ENCODE measurements around the gene CCNF.
"Not testable (repeated sequence)": the region's sequence is repeated elsewhere in the genome, so short reads cannot be mapped to it uniquely, and the experiment has no call there.

The CCNF gene

GRCh38 chr16:2436110-2436509 lies 6.9 kb downstream of the CCNF start:
- no peak for DNase-seq (ENCODE audit: low read depth)
- H3K4me3 ChIP-seq (ENCODE audit: control insufficient read depth, low read depth, low read length) = no peak overlapping the region
- no peak for TF ChIP-seq CTCF (conservative IDR thresholded peaks at IDR 0.05; ENCODE audit: control insufficient read depth, insufficient read depth, low read depth, low read length)

- no peak for TF ChIP-seq CTCF (conservative IDR thresholded peaks at IDR 0.05; ENCODE audit: control insufficient read depth, insufficient read depth, low read depth, low read length)
- no peak overlapping the region for H3K4me3 ChIP-seq (ENCODE audit: control insufficient read depth, low read depth, low read length)
- DNase-seq (ENCODE audit: low read depth) = no peak
Observed at GRCh38 chr16:2437032-2437790, 8.0 kb downstream of the CCNF start.

- no peak for TF ChIP-seq CTCF (conservative IDR thresholded peaks at IDR 0.05; ENCODE audit: control insufficient read depth, insufficient read depth, low read depth, low read length)
- no peak overlapping the region for H3K4me3 ChIP-seq (ENCODE audit: control insufficient read depth, low read depth, low read length)
- no peak for DNase-seq (ENCODE audit: low read depth)
Observed at GRCh38 chr16:2438121-2438520, 8.9 kb downstream of the CCNF start.

- no peak for TF ChIP-seq CTCF (conservative IDR thresholded peaks at IDR 0.05; ENCODE audit: control insufficient read depth, insufficient read depth, low read depth, low read length)
- H3K4me3 ChIP-seq (ENCODE audit: control insufficient read depth, low read depth, low read length) = no peak overlapping the region
- DNase-seq (ENCODE audit: low read depth) = no peak
Observed at GRCh38 chr16:2439598-2439997, 10.4 kb downstream of the CCNF start.

- not testable (repeated sequence) for H3K4me3 ChIP-seq (ENCODE audit: control insufficient read depth, low read depth, low read length); DNase-seq (ENCODE audit: low read depth)
Observed at GRCh38 chr16:2441143-2441804, 12.0 kb downstream of the CCNF start.

- TF ChIP-seq CTCF (conservative IDR thresholded peaks at IDR 0.05; ENCODE audit: control insufficient read depth, insufficient read depth, low read depth, low read length) = no peak
- H3K4me3 ChIP-seq (ENCODE audit: control insufficient read depth, low read depth, low read length) = no peak overlapping the region
- DNase-seq (ENCODE audit: low read depth) = no peak
Observed at GRCh38 chr16:2443555-2443954, 14.3 kb downstream of the CCNF start.

GRCh38 chr16:2447920-2448583 lies 18.8 kb downstream of the CCNF start:
- no peak overlapping the region for H3K4me3 ChIP-seq (ENCODE audit: control insufficient read depth, low read depth, low read length)
- peak; percentile 49 for DNase-seq (ENCODE audit: low read depth)
- TF ChIP-seq CTCF (conservative IDR thresholded peaks at IDR 0.05; ENCODE audit: control insufficient read depth, insufficient read depth, low read depth, low read length) = no peak

Measured in fibroblast of mammary gland (primary cell).